SK-N-SH (cell line): ENCODE results near the gene SH3PXD2B. TPM values are rescaled to one million over a fixed set of nuclear protein-coding genes. Genes with fewer than 3 reads are reported as not detected.

Experiments used
- CTCF ChIA-PET: fragments of 300-600, 350-600 bp; formaldehyde crosslinking; extraction: SDS; loops from one replicate; lab custom pipeline; 2021; lab: Yijun Ruan, JAX
- POLR2A ChIA-PET: fragments of 350-600 bp; sonication (Branson Sonifier 250); formaldehyde crosslinking; extraction: SDS; loops from one replicate; lab custom pipeline; 2020; ENCODE audit warnings: antibody characterized with exemption, inconsistent platforms; lab: Yijun Ruan, JAX
- DNase-seq: peaks from one replicate; pipeline ENCODE4 v3.0.0; 2012
- H2AFZ ChIP-seq: fragments of 200-600 bp; sonication (generic); 2 replicates; pipeline ENCODE4 v1.8.1; 2016; ENCODE audit warnings: antibody characterized with exemption, mild to moderate bottlenecking, low read depth
- H3F3A ChIP-seq: fragments of 200-600 bp; sonication (generic); replicated peaks from 2 replicates; pipeline ENCODE3; 2016; ENCODE audit warnings: antibody characterized with exemption, mild to moderate bottlenecking; ENCODE audit not compliant: insufficient read depth
- H3K27ac ChIP-seq, 2 experiments: fragments of 200-500 bp in 1 of 2; fragments of 200-600 bp in 1 of 2; sonication (Bioruptor generic) in 1 of 2; sonication (generic), shearing (Covaris generic) in 1 of 2; 2 replicates each; pipeline versions ENCODE4 v1.5.1 to v1.6.1; 2014 to 2016; ENCODE audit warnings: low read depth in 2 of 2, inconsistent platforms in 1 of 2, low read length in 1 of 2, mild to moderate bottlenecking in 1 of 2, mixed read lengths in 1 of 2
- H3K27me3 ChIP-seq: fragments of 200-600 bp; sonication (generic), shearing (Covaris generic); 2 replicates; pipeline ENCODE4 v1.6.1; 2016; ENCODE audit warnings: mixed run types; ENCODE audit not compliant: insufficient read depth
- H3K36me3 ChIP-seq, 2 experiments: fragments of 200-500 bp in 1 of 2; fragments of 200-600 bp in 1 of 2; sonication (Bioruptor generic) in 1 of 2; sonication (generic) in 1 of 2; replicated peaks in 1 of 2; 2 replicates each; pipeline versions ENCODE3 to v1.5.1; 2014 to 2016; ENCODE audit warnings: low read length in 1 of 2, mild to moderate bottlenecking in 1 of 2; ENCODE audit not compliant: insufficient read depth in 2 of 2, control insufficient read depth in 1 of 2
- H3K4me1 ChIP-seq, 2 experiments: fragments of 200-500 bp in 1 of 2; fragments of 200-600 bp in 1 of 2; sonication (Bioruptor generic) in 1 of 2; sonication (generic), shearing (Covaris generic) in 1 of 2; 2 replicates each; pipeline versions ENCODE4 v1.5.1 to v1.6.1; 2014 to 2016; ENCODE audit warnings: low read depth in 1 of 2, low read length in 1 of 2, mixed run types in 1 of 2; ENCODE audit not compliant: insufficient read depth in 2 of 2, control insufficient read depth in 1 of 2
- H3K4me2 ChIP-seq: fragments of 200-600 bp; sonication (generic), shearing (Covaris generic); 2 replicates; pipeline ENCODE4 v1.6.1; 2017; ENCODE audit warnings: mixed run types
- H3K4me3 ChIP-seq, 2 experiments: fragments of 200-500 bp in 1 of 2; fragments of 200-600 bp in 1 of 2; sonication (Bioruptor generic) in 1 of 2; sonication (generic), shearing (Covaris generic) in 1 of 2; 2 replicates each; pipeline versions ENCODE4 v1.5.1 to v1.8.1; 2014 to 2016; ENCODE audit warnings: low read depth in 2 of 2, inconsistent platforms in 1 of 2, low read length in 1 of 2, mild to moderate bottlenecking in 1 of 2, mixed read lengths in 1 of 2, moderate library complexity in 1 of 2
- H3K79me2 ChIP-seq: fragments of 200-600 bp; sonication (generic); 2 replicates; pipeline ENCODE4 v1.8.1; 2017; ENCODE audit warnings: mild to moderate bottlenecking; ENCODE audit not compliant: insufficient read depth
- H3K9ac ChIP-seq: fragments of 200-600 bp; sonication (generic); 2 replicates; pipeline ENCODE4 v1.6.1; 2017; ENCODE audit warnings: mixed run types
- H3K9me2 ChIP-seq: fragments of 200-600 bp; sonication (generic); 2 replicates; pipeline ENCODE4 v1.6.1; 2017; ENCODE audit warnings: mixed run types
- H3K9me3 ChIP-seq: fragments of 200-600 bp; sonication (generic); 2 replicates; pipeline ENCODE4 v1.6.1; 2017; ENCODE audit warnings: mixed run types, mild to moderate bottlenecking, moderate library complexity
- H4K20me1 ChIP-seq: fragments of 200-600 bp; sonication (generic); 2 replicates; pipeline ENCODE4 v1.6.1; 2017; ENCODE audit warnings: mild to moderate bottlenecking, mixed run types; ENCODE audit not compliant: insufficient read depth
- ELF1 ChIP-seq: IDR thresholded peaks from 2 replicates; pipeline ENCODE4 v1.4.0; 2012
- EZH2phosphoT487 ChIP-seq: fragments of 200-600 bp; sonication (generic); IDR thresholded peaks from 2 replicates; pipeline ENCODE4 v1.6.1; 2017; ENCODE audit warnings: low read depth, mixed run types, mild to moderate bottlenecking, antibody characterized with exemption, moderate library complexity, borderline replicate concordance
- FOSL2 ChIP-seq: IDR thresholded peaks from 2 replicates; pipeline ENCODE4 v1.4.0; 2012; ENCODE audit warnings: low read depth, mild to moderate bottlenecking, moderate library complexity, borderline replicate concordance
- FOXJ3 ChIP-seq: sonication (generic); formaldehyde crosslinking; IDR thresholded peaks from 2 replicates; pipeline ENCODE4 v1.5.1; 2020; ENCODE audit warnings: mild to moderate bottlenecking, missing genetic modification reagents
- GATA2 ChIP-seq: sonication (generic); formaldehyde crosslinking; IDR thresholded peaks from 2 replicates; pipeline ENCODE4 v1.5.0; 2020; ENCODE audit warnings: mild to moderate bottlenecking, missing genetic modification reagents
- MAX ChIP-seq: IDR thresholded peaks from 2 replicates; pipeline ENCODE4 v1.4.0; 2012; ENCODE audit warnings: low read depth
- PBX3 ChIP-seq: IDR thresholded peaks from 2 replicates; pipeline ENCODE4; 2012
- RAD21 ChIP-seq: IDR thresholded peaks from 2 replicates; pipeline ENCODE4 v1.6.1; 2012; ENCODE audit warnings: mild to moderate bottlenecking, low read length
- RCOR1 ChIP-seq: fragments of 150-350 bp; IDR thresholded peaks from 2 replicates; pipeline ENCODE4 v1.6.1; 2017; ENCODE audit warnings: antibody characterized with exemption, low read length
- USF1 ChIP-seq: IDR thresholded peaks from 2 replicates; pipeline ENCODE4 v1.4.0; 2012; ENCODE audit warnings: low read depth, borderline replicate concordance
- YY1 ChIP-seq: IDR thresholded peaks from 2 replicates; pipeline ENCODE4 v1.4.0; 2012; ENCODE audit warnings: low read depth, mild to moderate bottlenecking
- WGBS: methylation state at CpG from one replicate; pipeline ENCODE4 v1.1.6; 2017; ENCODE audit warnings: low lambda C conversion rate; 5-methylcytosine and 5-hydroxymethylcytosine counted together
- polyA plus RNA-seq, 3 experiments: library from polyadenylated mRNA; depleted of rRNA; stranded (reverse); fragments of >200 nt; gene quantifications; 2 replicates each; pipeline ENCODE4 v1.2.3, GENCODE V29; 2012

The SH3PXD2B gene
- polyA plus RNA-seq, 1 of the 3 experiments (the other 2 are of a cell fraction), result 15.0 TPM

GRCh38 chr5:172456076-172456722 is 1.9 kb upstream of the SH3PXD2B start (continued):
- TF ChIP-seq PBX3, result no peak
- TF ChIP-seq FOSL2, result no peak
- TF ChIP-seq RAD21, result no peak

- H3K79me2 ChIP-seq, result peaks cover 36% of the 10 kb centered on the region
- ChIA-PET POLR2A (no interaction called here), CTCF (interaction anchor here (0.7 to 1.3 kb wide), 2 partner anchors 24 to 242 kb away, joined by 4 to 6 read pairs; no protein-coding TSS in a partner anchor)
- TF ChIP-seq USF1 (peak; percentile 42; the same call in 1 of the 2 replicates), RCOR1 (no peak), ELF1 (no peak), PBX3 (no peak), YY1 (no peak), EZH2phosphoT487 (no peak), MAX (peak; percentile 79), FOXJ3 (CRISPR knock-in tag) (no peak), FOSL2 (peak; percentile 16; the same call in 1 of the 2 replicates), GATA2 (CRISPR knock-in tag) (no peak)
- H3K9me2 ChIP-seq, result no peaks in the 10 kb centered on the region
- H3K4me3 ChIP-seq, result no peak overlapping the region
- H3K4me2 ChIP-seq, result peak overlapping the region; percentile 64
- H3K9ac ChIP-seq, result no peak overlapping the region
- peaks cover 16 to 25% of the 10 kb centered on the region in 2 experiments; a peak in 2 of 4 replicates for H3K4me1 ChIP-seq
- 0 out of 4 replicates have a peak overlapping the region, but pooled peaks of 1 of the 2 experiments have one; percentile 8 for H3K27ac ChIP-seq
- H2AFZ ChIP-seq, result peak overlapping the region; percentile 63; the same call in 1 of the 2 replicates
- H4K20me1 ChIP-seq, result peaks cover 16% of the 10 kb centered on the region
- no peak for DNase-seq
- 75% methylated on average over 13 of the region's 13 CpGs for WGBS
- H3K9me3 ChIP-seq, result no peaks in the 10 kb centered on the region
- H3K36me3 ChIP-seq, result peaks cover 0 to 2% of the 10 kb centered on the region in 2 experiments
- no peaks in the 10 kb centered on the region for H3K27me3 ChIP-seq
- H3F3A ChIP-seq, result peaks cover 22% of the 10 kb centered on the region
Measured at GRCh38 chr5:172455511-172456061, 1.3 kb upstream of the SH3PXD2B start.
